Measurements from ENCODE around the gene SRBD1. TPM values are rescaled to one million over a fixed set of nuclear protein-coding genes. Genes with fewer than 3 reads are reported as not detected.

SRBD1 gene
- total RNA-seq, 2 donors from 2014 or later, result 11.8 to 14.4 TPM

DNA sequence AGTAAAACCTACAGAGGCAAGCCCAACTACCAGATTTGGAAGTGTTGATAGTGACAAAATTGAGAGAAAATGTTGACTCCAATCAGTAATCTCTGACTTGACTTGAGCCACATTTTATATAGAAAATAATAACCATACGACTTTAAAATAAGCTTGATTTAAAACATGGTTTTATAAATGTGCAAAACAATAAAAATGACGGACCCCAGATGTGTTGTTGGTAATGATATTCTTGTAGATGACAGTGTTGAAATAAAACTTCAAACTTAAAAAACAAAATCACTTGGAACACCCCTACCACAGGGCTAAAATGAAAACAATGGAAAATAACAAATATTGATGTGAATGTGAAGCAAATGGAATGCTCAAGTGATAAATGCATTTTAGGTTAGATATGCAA is 188.1 kb downstream of the SRBD1 start:
- TF ChIP-seq, protein P1, sequence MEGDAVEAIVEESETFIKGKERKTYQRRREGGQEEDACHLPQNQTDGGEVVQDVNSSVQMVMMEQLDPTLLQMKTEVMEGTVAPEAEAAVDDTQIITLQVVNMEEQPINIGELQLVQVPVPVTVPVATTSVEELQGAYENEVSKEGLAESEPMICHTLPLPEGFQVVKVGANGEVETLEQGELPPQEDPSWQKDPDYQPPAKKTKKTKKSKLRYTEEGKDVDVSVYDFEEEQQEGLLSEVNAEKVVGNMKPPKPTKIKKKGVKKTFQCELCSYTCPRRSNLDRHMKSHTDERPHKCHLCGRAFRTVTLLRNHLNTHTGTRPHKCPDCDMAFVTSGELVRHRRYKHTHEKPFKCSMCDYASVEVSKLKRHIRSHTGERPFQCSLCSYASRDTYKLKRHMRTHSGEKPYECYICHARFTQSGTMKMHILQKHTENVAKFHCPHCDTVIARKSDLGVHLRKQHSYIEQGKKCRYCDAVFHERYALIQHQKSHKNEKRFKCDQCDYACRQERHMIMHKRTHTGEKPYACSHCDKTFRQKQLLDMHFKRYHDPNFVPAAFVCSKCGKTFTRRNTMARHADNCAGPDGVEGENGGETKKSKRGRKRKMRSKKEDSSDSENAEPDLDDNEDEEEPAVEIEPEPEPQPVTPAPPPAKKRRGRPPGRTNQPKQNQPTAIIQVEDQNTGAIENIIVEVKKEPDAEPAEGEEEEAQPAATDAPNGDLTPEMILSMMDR (IDR thresholded peaks at IDR 0.05), result no peak
- Histone ChIP-seq H3K9ac (ENCODE audit: low read depth in 2 of 2, low read length in 2 of 2) (no peak overlapping the region), H3K4me3 (no peak overlapping the region), H3K27me3 (no peaks in the 10 kb centered on the region), H3K4me1 (no peaks in the 10 kb centered on the region), H3K27ac (no peak overlapping the region), H3K36me3 (no peaks in the 10 kb centered on the region), H3K9me3 (no peaks in the 10 kb centered on the region)
- intact Hi-C loops (cut with DNase I), result no loop called here
- no peak for DNase-seq

DNA sequence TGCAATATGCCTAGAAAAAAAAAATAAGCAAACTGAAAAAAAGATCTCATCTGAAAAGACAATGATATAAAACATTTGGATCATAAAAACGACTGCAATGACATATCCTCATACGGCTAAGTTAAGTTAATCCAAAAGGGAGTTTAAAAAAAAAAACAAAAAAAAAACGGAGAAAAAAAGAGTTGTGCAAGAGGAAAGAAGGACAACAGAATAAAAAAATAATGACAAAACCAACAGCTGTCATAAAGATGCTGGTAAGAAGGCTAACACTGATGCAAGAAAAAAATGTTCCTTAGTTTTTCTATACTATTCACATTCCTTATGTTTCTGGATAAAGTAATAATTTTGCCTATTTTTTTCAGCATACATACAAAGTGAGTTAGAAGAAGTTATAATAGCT is 192.5 kb downstream of the SRBD1 start:
- TF ChIP-seq, protein P1 (IDR thresholded peaks at IDR 0.05), result no peak
- H3K4me3 ChIP-seq, result no peak overlapping the region
- no peaks in the 10 kb centered on the region for H3K4me1 ChIP-seq
- no peaks in the 10 kb centered on the region for H3K27me3 ChIP-seq
- intact Hi-C loops (cut with DNase I), result no loop called here
- no peak for DNase-seq
- H3K9me3 ChIP-seq, result no peaks in the 10 kb centered on the region
- no peak overlapping the region for H3K27ac ChIP-seq
- H3K9ac ChIP-seq (ENCODE audit: low read depth in 2 of 2, low read length in 2 of 2), result no peak overlapping the region
- no peaks in the 10 kb centered on the region for H3K36me3 ChIP-seq

DNA sequence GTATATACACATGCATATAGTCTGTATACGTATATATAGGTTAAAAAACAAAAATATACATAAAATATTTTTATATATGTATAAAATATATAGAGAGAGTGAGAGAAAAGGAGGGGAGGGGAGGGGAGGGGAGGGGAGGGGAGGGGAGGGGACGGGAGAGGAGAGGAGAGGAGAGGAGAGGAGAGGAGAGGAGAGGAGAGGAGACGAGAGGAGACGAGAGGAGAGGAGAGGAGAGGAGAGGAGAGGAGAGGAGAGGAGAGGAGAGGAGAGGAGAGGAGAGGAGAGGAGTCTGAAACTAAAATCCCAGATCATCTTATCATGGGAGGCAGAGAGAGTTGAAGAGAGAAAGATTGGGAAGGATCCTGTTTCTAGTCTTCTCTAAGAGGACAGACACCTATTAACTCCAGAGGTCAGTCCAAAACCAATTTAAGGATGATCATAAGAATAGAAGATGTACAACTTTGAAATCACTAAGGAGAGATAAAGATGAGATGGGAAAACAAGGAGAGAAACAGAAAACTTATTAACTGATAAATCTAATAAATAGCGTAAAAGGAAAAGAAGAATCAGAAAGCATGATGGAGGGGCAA is 195.4 kb downstream of the SRBD1 start:
- no peak for DNase-seq
- Histone ChIP-seq H3K4me3 (no peak overlapping the region), H3K36me3 (no peaks in the 10 kb centered on the region), H3K9ac (ENCODE audit: low read depth in 2 of 2, low read length in 2 of 2) (no peak overlapping the region), H3K27me3 (no peaks in the 10 kb centered on the region), H3K9me3 (no peaks in the 10 kb centered on the region), H3K27ac (no peak overlapping the region), H3K4me1 (no peaks in the 10 kb centered on the region)
- intact Hi-C loops (cut with DNase I), result no loop called here
- TF ChIP-seq, protein P1 (IDR thresholded peaks at IDR 0.05), result no peak

DNA sequence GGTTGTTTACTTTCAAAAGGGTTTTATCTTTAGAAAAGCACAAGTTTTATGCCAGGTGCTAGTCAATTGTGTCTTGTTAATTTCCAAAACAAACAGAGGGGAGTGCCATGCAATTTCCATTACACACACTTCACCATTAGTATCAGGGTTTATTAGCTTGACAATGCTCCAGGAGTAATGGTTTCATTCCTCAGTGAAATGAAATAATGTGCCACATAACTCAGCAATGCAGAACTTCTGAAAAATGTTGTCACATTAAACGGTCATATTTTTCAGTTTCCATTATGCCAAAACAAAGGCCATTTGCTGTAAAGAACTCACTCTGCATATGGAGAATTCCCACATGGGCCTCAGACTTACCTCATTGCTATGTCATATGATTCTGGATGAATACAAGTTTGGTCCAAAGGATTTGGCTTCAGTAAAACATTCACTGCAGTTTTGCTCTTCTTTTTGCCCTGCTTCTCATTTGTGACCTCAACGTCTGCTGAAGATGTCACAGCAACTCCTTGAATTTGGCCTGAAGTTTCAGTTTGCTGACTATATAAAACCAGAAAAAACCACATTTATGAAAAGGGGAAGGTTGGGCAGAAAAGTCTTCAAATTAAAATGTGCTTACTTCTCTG is 198.2 kb downstream of the SRBD1 start:
- H3K9ac ChIP-seq (ENCODE audit: low read depth in 2 of 2, low read length in 2 of 2), result no peak overlapping the region
- no peak overlapping the region for H3K27ac ChIP-seq
- H3K36me3 ChIP-seq, result no peaks in the 10 kb centered on the region
- intact Hi-C loops (cut with DNase I), result no loop called here
- H3K4me1 ChIP-seq, result no peaks in the 10 kb centered on the region
- no peak overlapping the region for H3K4me3 ChIP-seq
- no peaks in the 10 kb centered on the region for H3K9me3 ChIP-seq
- DNase-seq, result no peak
- TF ChIP-seq, protein P1 (IDR thresholded peaks at IDR 0.05), result no peak
- H3K27me3 ChIP-seq, result no peaks in the 10 kb centered on the region

DNA sequence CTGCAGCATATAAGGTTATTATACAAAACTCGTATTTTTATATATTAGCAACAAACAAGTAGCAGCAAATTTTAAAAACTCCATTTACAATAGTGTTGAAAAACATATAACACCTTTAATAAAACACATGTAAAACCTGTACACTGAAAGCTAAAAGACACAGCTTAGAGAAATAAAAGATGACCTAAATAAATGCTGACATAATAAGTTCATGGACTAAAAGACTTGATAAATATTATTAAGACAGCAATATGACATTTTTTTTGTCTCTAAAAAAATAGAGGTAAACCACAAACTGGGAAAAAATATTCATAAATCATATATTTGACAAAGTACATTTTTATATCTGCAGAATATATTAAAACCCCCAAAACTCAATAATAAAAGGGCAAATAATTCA is 201.4 kb downstream of the SRBD1 start:
- intact Hi-C loops (cut with DNase I), result no loop called here
- no peak overlapping the region for H3K9ac ChIP-seq (ENCODE audit: low read depth in 2 of 2, low read length in 2 of 2)
- no peak overlapping the region for H3K4me3 ChIP-seq
- H3K27me3 ChIP-seq, result no peaks in the 10 kb centered on the region
- H3K36me3 ChIP-seq, result no peaks in the 10 kb centered on the region
- no peak overlapping the region for H3K27ac ChIP-seq
- DNase-seq, result no peak
- TF ChIP-seq, protein P1 (IDR thresholded peaks at IDR 0.05), result no peak
- no peaks in the 10 kb centered on the region for H3K4me1 ChIP-seq
- H3K9me3 ChIP-seq, result no peaks in the 10 kb centered on the region
